ENCODE measurements around the gene TGFBR1.

- no peak for TF ChIP-seq CTCF (conservative IDR thresholded peaks at IDR 0.05 in 1 of 2, IDR thresholded peaks at IDR 0.05 in 1 of 2; ENCODE audit: extremely low read depth in 1 of 2, insufficient read depth in 1 of 2, low read depth in 1 of 2, low read length in 2 of 2)
- TF ChIP-seq EZH2 (IDR thresholded peaks at IDR 0.05; ENCODE audit: borderline replicate concordance, low read length), result no peak
These were observed 76.7 kb downstream of the TGFBR1 start for GRCh38 chr9:99181621-99182020.
